Right hindlimb (tissue), 1 donor: ENCODE measurements around the gene UBE2E3.

Experiments used
- DNase-seq: peaks from one replicate; pipeline ENCODE4 v3.0.0-alpha.2; 2018

Gene UBE2E3

GRCh38 chr2:180979749-180980105, 678 bp upstream of the UBE2E3 start:
- no peak for DNase-seq

DNA sequence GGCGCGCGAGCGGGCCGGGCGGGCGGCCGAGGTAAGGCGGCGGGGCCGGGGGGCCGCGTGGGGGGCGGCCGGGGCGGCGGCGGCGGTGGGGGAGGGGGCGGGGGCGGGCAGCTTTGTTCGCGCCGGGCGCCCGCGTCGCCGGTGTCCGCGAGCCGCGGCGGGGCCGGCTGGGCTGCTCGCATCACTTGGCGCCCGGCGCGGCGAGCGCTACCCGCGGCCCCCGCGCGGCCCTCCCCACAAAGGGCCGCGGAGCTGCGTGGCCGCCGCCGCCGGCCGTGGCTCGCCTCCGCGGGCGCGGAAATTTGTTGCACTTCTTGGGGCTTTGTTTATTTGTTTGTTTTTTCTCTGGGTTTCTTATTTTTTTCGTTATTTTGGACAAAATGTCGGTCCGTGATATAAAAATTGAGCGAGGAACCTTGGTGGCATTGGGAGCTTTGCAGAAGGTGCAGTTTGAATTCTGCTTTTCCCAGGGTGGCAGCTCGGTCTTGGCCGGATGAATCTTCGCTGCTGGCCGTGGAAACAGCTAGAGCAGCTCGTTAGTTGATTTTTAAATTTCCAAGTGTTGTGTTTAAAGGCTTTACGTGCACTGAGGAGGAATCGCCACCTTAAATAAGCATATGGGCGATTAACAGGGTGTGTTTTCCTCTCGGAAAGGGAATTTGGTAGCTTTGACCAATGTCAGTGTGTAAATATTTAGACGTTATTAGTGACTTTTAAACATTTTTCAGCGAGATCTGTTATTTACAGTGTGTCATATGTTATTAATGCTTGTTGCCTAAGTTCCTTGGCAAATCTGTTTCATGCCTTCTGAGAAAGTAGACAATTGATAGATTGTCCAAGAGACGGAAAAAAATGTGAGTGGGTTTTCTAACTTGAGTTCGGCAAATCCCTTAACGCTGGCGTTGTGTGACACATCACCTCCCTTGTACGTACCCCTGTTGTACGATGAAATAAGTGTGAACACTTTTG, 822 bp downstream of the UBE2E3 start:
- peak; percentile 39 for DNase-seq

- peak; percentile 50 for DNase-seq
Observed at GRCh38 chr2:180983468-180984242, 3.2 kb downstream of the UBE2E3 start.

DNA sequence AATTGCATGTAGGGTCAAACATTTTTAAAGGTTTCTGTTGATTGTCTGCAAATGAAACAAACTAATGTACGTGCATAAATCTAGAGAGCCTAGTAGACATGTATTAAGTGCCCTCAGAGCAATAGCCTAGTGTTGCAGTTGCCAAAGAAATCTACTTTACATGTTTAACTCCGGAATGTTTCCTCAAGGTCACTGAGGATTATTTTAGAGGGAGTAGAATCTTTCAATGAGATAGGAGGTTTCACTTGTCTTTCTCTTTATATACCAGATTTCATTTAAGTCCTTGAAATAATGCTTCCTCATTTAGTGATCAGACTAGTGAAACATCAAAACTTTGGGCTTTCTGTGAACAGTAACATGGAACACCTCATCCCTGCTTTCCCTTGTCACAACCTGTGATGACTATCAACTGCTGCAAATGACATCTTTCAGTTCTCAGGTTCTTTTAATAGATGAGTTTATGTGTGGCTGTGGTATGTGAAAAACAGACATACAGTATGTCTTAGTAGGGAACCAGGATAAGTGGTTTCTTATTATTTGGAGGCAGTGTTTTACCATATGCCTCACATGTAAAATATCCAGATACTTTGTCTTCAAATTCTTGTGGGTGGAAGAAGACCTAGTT, 5.5 kb downstream of the UBE2E3 start:
- DNase-seq = no peak

DNA sequence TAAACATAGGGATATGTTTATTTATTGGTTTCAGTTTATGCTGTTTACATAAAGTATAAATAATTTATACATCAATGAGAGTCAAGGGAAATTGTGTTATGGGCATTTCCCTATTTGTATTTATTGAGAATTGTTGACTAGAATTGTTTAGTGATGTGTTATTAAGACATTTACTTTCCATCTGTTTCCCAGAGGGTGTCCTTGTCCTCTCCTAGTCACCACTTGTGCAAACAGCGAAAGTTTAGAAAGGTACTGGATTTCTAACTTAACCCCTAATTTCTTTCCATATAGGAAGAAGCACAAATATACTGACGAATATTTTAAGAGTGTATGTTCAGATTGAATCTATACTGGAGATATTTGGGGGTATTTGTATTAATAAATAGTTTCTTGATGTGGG, 6.7 kb downstream of the UBE2E3 start:
- no peak for DNase-seq

DNA sequence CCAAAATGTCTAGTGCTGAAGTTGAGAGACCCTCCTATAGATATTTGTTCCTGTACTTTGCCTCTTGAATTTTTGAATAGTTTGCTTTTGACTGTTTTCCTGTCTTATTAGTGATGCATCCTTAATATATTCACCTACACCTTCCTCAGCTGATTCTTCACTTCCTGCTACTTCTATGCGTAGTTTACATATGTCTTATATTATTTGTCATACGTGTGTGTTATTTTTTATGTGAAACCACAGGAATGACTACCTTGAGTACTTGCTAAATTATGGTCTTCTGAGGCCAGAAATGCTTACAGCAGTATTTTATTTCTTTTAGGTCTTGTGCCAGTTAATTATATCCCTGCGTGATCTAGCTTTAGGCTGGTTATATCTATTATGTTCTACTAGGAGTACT, 9.9 kb downstream of the UBE2E3 start:
- no peak for DNase-seq

- DNase-seq = no peak
Observed at GRCh38 chr2:180990794-180991193, 10.4 kb downstream of the UBE2E3 start.

DNA sequence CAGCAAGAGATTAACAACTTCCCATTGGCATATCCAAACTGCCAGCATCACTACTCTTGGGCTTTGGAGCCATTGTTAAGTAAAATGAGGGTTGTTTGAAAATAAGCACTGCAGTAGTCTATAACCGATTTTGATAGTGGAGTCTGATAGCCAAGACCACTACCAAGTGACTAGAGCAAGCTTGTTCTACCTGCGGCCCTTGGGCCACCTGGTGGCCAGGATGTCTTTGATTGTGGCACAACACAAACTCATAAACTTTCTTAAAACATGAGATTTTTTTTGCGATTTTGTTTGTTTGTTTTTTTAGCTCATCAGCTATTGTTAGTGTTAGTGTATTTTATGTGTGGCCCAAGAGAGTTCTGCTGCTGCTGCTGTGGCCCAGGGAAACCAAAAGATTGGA, 11.0 kb downstream of the UBE2E3 start:
- DNase-seq = no peak

GRCh38 chr2:180991820-180992219, 11.4 kb downstream of the UBE2E3 start:
- DNase-seq = no peak

GRCh38 chr2:180992994-180993393, 12.6 kb downstream of the UBE2E3 start:
- DNase-seq = no peak

DNA sequence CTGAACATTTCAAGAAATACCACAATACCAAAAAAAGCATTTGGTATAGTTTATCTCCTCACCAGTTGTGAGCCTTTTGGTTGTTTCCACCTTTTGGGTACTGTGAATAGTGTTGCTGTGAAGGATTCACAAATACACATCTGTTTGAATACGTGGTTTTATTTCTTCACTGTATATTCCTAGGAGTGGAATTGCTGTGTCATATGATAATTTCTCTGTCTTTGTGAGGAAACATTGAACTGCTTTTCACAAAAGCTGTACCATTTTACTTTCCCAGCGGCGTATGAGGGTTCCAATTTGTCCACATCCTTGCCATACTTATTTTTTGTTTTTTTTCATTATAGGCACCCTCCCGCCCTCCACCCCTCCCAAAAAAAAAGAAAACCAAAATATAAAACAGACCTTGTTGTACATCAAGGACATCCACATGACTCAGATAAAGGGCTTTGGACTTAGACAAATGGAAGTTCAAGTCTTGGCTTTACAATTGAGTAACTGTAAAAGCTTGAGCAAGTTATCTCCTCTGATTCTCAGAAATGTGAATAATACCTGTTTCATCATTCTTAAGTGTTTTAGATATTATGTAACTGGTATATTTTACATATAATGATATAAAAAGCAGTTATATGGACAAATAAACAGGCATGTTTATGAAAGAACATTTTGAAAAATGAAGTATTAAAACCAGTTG, 19.0 kb downstream of the UBE2E3 start:
- no peak for DNase-seq

DNA sequence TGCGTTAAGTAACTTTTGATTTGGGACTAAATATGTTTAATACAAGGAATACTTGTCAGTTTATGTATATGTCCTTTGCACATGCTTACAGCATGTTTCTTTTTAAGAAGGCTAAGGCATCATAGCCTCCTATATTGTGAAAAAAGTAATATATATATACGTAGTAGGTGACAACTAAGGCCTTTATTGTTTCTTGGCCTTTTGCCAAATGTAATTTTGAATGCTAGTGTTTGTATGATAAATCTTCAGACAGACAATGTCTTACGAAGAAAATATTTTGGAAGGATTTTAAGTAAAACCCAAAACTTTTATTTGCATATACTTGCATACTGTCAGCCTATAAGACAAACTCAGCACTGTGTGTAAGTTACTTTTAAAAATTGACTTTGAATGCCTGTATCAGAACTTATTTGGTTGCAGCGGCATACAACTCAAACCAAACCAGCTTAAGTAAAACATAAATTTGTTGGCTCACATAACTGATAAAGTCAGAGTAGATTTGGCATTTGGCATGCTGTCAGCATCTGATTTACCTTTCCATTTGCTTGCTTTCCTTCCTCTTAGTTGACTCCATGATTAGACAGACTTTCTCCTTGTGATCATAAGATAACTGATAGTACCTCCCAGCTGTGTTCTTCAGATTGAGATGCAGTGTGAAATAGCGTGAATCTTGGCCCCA, 24.4 kb downstream of the UBE2E3 start:
- DNase-seq = no peak

DNA sequence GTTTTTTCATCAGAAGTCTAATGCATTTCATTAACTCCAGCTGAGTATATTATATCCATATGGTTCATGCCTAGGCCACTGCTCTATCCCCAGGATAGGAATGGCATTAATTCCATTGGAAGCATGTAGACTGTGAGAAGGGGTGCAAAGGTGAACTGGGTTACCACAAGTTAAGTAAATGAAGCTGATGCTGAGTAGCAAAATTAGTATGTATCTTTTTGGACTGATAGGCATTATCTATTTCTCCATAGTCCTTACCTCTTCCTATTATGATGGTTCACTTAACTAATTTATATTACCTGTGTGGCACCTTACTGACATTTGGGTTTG, 24.9 kb downstream of the UBE2E3 start:
- DNase-seq = no peak

DNA sequence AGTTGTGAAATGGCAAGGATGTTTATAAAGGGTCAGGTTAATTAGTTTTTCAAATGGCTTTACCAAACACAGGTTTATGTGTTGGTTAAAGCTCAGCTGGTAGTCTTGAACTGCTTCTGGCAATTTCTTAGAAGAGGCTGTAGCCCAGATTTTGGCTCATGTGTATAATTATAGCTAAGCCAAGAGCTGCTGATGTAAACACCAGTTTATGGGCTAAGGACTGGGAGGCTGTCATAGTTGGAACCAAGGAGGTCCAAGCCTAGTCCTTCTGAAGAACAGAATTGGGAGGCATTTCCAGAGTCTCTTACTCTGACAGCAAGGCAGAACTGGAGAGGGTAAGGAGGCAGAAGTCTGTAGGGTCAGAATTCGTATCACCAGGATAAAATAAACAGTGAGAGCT, 25.4 kb downstream of the UBE2E3 start:
- no peak for DNase-seq

DNA sequence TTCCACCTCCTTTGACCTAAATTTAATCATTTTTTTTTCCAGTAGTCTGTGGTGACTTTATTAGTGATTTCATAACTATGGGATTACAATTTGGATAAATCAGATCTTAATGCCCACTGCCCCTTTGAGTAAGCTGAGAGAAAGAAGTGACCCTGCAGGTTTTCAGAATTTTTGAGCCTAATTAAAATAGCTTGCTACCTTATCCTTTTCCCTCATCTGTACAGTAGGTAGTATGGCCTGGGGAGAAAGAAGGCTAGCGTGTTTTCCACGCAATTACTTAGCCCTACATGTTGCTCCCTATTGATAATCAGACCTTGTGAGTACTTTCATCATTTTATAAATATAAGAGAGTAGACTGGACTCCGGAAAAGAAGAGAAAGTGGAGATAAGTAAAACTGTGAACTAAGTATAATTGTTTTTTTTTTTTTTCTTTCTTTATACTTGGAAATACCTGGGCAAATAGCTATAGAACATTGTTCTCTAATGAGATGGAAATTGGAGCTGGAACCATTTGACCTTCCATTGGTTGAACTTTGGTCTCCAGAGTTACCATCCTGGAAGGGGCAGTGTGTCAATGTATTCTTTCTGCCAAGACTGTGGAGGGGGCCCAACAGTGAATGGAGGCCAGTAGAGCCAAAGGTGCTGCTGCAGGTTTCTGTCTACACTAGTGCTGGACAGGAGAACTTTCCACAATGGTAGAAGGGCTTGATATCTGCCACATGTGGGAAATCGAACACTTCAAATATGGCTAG, 26.9 kb downstream of the UBE2E3 start:
- no peak for DNase-seq

GRCh38 chr2:181008407-181008806, 28.0 kb downstream of the UBE2E3 start:
- no peak for DNase-seq

- no peak for DNase-seq
Observed at GRCh38 chr2:181021199-181021789, 40.9 kb downstream of the UBE2E3 start.

DNA sequence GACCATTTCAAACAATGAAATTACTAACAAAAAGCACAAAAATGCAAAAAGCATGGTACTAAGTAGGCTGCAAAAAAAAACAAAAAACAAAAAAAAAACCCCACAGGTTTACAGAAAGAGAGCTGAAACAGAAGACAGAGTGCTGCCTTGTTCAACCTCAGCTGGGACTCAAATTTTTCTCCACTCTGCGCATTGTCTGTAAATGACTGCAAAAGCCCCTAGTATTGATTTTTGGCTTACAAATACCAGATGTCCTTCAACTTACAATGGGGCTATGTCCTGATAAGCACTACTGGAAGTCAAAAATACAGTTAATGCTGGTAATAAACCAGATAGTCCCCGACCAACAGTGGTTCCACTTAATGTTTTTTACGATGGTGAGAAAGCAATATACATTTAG, 42.2 kb downstream of the UBE2E3 start:
- DNase-seq = no peak

DNA sequence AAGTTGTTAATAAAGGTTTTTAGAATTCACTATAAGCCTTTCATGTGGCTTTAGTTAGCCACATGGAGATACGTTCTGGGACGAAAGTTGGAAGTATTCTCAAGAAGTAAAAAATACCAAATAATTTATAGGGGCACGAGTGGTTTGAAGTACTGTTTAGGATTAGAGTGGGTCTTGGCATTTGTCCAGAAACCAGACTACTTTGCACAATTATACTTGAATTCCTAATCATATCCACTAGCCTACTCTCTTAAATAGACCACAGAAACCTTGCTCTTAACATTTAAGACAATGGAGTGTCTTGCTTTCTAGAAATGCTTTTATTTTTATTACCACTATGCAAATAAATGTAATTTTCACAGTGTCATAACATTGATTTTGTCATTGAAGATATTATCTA, 44.6 kb downstream of the UBE2E3 start:
- DNase-seq = no peak

DNA sequence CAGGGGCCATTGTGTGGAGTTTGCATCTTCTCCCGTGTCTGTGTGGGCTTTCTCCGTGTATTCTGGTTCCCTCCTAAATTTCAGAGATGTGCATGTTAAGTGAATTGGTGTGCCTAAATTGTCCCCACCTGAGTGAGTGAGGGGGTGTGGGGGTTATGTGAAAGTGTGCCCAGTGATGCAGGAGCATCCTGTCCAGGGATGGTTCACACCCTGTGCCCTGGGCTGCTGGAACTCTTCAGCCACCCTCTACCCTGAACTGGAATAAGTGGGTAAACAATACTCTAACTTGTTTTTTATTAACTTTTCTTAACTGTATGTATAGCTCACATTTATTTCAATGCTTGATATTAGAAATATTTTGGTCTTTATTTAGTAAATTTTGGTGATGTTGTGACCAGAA, 56.0 kb downstream of the UBE2E3 start:
- no peak for DNase-seq

GRCh38 chr2:181036848-181037603, 56.6 kb downstream of the UBE2E3 start:
- no peak for DNase-seq
